H1 (cell line): Measurements from ENCODE around the gene TXNL4B. TPM values are rescaled to one million over a fixed set of nuclear protein-coding genes. Genes with fewer than 3 reads are reported as not detected.

ENCODE experiments used
- ASH2L ChIP-seq: fragments of 200-600, 300-600 bp; sonication (generic); IDR thresholded peaks from one replicate; pipeline ENCODE4 v1.7.1; 2017; ENCODE audit warnings: low read length
- HDAC6 ChIP-seq: IDR thresholded peaks from one replicate; pipeline ENCODE4 v1.7.1; 2012; ENCODE audit warnings: low read depth, mild to moderate bottlenecking, inconsistent platforms, low read length, moderate library complexity
- KDM5A ChIP-seq: fragments of 200-600 bp; IDR thresholded peaks from 2 replicates; pipeline ENCODE4 v1.7.1; 2012; ENCODE audit warnings: mild to moderate bottlenecking, low read length, inconsistent platforms, mixed read lengths
- RNF2 ChIP-seq: fragments of 200-900, 300-1000 bp; sonication (generic); IDR thresholded peaks from 2 replicates; pipeline ENCODE4 v1.7.1; 2016; ENCODE audit warnings: borderline replicate concordance, low read depth, mild to moderate bottlenecking, antibody characterized with exemption, low read length; ENCODE audit not compliant: poor library complexity, severe bottlenecking; ENCODE audit errors: missing control alignments
- SIRT6 ChIP-seq: IDR thresholded peaks from one replicate; pipeline ENCODE4 v1.7.1; 2012; ENCODE audit warnings: low read length, inconsistent platforms
- SRF ChIP-seq: IDR thresholded peaks from 2 replicates; pipeline ENCODE4 v1.6.1; 2011; ENCODE audit warnings: mild to moderate bottlenecking, low read depth, low read length, moderate library complexity
- TAF1 ChIP-seq: IDR thresholded peaks from 2 replicates; pipeline ENCODE4 v1.6.1; 2011; ENCODE audit warnings: mild to moderate bottlenecking, low read depth, low read length
- TEAD4 ChIP-seq: IDR thresholded peaks from 2 replicates; pipeline ENCODE4 v1.6.1; 2012; ENCODE audit warnings: low read depth, low read length, inconsistent platforms, mixed read lengths
- polyA plus RNA-seq, 7 experiments: library from polyadenylated mRNA; depleted of rRNA in 3 of 7; stranded (reverse) in 5 of 7; unstranded in 2 of 7; fragments of >200 nt in 5 of 7; fragments of 200-250 nt in 2 of 7; gene quantifications; 1 replicate in 5 of 7; 2 replicates in 1 of 7; 4 replicates in 1 of 7; pipeline versions ENCODE4 v1.2.1 to v1.2.3, GENCODE V29; 2011 to 2013; ENCODE audit warnings: missing spikeins in 2 of 7, mixed read lengths in 2 of 7
- total RNA-seq: library from RNA; stranded (reverse); fragmentation: NEBNext Ultra II Directional; extraction: Animal tissue kit (Norgen Biotek cat#: 25700); gene quantifications from 2 replicates; pipeline ENCODE4 v1.2.1, GENCODE V29; 2021
- TF ChIP-seq, protein P1 (sequence below): fragments of 300-600 bp; sonication (generic); IDR thresholded peaks from 2 replicates; pipeline ENCODE4 v1.7.1; 2012; ENCODE audit warnings: low read length, moderate library complexity, mild to moderate bottlenecking, inconsistent platforms; ENCODE audit not compliant: insufficient replicate concordance
- TF ChIP-seq, protein P2 (sequence below): IDR thresholded peaks from 2 replicates; pipeline ENCODE4 v1.6.1; 2012; ENCODE audit warnings: inconsistent platforms

The TXNL4B gene
- total and polyA plus RNA-seq, 2 of the 8 experiments (the other 6 are each of a cell fraction or from before 2014, with no cell fraction given), result 6.7 to 10.6 TPM

DNA sequence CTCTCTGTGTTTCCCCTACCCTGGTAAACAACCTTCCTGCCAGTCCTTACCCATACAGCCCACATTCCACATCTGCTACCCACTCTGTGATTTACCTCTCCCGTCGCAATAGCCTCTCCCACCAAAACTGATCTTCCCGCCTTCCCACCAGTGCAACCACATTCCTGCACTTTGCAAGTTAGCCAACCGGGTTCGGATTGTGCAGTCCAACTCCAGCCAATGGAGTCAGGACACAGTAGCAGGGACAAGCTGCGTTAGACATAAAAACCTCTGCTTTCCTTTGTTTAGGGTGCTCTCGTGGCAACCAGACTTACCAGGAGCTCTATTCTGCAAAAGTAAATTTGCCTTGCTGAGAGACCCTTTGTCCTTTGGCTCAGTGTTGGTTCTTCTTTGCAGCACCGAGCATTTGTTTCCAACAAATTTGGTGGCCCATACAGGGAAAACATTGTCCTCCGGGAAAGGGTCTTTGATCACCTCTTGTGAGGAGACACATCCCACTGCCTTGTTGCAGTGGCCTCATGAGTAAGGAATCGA is 29.0 kb downstream of the TXNL4B start (continued):
- TF ChIP-seq, protein P1, sequence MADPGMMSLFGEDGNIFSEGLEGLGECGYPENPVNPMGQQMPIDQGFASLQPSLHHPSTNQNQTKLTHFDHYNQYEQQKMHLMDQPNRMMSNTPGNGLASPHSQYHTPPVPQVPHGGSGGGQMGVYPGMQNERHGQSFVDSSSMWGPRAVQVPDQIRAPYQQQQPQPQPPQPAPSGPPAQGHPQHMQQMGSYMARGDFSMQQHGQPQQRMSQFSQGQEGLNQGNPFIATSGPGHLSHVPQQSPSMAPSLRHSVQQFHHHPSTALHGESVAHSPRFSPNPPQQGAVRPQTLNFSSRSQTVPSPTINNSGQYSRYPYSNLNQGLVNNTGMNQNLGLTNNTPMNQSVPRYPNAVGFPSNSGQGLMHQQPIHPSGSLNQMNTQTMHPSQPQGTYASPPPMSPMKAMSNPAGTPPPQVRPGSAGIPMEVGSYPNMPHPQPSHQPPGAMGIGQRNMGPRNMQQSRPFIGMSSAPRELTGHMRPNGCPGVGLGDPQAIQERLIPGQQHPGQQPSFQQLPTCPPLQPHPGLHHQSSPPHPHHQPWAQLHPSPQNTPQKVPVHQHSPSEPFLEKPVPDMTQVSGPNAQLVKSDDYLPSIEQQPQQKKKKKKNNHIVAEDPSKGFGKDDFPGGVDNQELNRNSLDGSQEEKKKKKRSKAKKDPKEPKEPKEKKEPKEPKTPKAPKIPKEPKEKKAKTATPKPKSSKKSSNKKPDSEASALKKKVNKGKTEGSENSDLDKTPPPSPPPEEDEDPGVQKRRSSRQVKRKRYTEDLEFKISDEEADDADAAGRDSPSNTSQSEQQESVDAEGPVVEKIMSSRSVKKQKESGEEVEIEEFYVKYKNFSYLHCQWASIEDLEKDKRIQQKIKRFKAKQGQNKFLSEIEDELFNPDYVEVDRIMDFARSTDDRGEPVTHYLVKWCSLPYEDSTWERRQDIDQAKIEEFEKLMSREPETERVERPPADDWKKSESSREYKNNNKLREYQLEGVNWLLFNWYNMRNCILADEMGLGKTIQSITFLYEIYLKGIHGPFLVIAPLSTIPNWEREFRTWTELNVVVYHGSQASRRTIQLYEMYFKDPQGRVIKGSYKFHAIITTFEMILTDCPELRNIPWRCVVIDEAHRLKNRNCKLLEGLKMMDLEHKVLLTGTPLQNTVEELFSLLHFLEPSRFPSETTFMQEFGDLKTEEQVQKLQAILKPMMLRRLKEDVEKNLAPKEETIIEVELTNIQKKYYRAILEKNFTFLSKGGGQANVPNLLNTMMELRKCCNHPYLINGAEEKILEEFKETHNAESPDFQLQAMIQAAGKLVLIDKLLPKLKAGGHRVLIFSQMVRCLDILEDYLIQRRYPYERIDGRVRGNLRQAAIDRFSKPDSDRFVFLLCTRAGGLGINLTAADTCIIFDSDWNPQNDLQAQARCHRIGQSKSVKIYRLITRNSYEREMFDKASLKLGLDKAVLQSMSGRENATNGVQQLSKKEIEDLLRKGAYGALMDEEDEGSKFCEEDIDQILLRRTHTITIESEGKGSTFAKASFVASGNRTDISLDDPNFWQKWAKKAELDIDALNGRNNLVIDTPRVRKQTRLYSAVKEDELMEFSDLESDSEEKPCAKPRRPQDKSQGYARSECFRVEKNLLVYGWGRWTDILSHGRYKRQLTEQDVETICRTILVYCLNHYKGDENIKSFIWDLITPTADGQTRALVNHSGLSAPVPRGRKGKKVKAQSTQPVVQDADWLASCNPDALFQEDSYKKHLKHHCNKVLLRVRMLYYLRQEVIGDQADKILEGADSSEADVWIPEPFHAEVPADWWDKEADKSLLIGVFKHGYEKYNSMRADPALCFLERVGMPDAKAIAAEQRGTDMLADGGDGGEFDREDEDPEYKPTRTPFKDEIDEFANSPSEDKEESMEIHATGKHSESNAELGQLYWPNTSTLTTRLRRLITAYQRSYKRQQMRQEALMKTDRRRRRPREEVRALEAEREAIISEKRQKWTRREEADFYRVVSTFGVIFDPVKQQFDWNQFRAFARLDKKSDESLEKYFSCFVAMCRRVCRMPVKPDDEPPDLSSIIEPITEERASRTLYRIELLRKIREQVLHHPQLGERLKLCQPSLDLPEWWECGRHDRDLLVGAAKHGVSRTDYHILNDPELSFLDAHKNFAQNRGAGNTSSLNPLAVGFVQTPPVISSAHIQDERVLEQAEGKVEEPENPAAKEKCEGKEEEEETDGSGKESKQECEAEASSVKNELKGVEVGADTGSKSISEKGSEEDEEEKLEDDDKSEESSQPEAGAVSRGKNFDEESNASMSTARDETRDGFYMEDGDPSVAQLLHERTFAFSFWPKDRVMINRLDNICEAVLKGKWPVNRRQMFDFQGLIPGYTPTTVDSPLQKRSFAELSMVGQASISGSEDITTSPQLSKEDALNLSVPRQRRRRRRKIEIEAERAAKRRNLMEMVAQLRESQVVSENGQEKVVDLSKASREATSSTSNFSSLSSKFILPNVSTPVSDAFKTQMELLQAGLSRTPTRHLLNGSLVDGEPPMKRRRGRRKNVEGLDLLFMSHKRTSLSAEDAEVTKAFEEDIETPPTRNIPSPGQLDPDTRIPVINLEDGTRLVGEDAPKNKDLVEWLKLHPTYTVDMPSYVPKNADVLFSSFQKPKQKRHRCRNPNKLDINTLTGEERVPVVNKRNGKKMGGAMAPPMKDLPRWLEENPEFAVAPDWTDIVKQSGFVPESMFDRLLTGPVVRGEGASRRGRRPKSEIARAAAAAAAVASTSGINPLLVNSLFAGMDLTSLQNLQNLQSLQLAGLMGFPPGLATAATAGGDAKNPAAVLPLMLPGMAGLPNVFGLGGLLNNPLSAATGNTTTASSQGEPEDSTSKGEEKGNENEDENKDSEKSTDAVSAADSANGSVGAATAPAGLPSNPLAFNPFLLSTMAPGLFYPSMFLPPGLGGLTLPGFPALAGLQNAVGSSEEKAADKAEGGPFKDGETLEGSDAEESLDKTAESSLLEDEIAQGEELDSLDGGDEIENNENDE, result no peak
- TF ChIP-seq RNF2 (no peak), SIRT6 (no peak), KDM5A (no peak), SRF (no peak), ASH2L (no peak), TEAD4 (no peak), TAF1 (no peak), HDAC6 (no peak)
- TF ChIP-seq, protein P2, sequence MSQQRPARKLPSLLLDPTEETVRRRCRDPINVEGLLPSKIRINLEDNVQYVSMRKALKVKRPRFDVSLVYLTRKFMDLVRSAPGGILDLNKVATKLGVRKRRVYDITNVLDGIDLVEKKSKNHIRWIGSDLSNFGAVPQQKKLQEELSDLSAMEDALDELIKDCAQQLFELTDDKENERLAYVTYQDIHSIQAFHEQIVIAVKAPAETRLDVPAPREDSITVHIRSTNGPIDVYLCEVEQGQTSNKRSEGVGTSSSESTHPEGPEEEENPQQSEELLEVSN, result no peak
